NCI-H1417 treated with DMSO at 0.1 percent for 48 hours (cell line): ENCODE results near the gene BMAL1.
"Not testable (repeated sequence)": the region's sequence is repeated elsewhere in the genome, so short reads cannot be mapped to it uniquely, and the experiment has no call there.

Experiments
- DNase-seq: peaks from one replicate; lab custom pipeline; 2025; lab: John Stamatoyannopoulos, UW

Gene BMAL1

DNA sequence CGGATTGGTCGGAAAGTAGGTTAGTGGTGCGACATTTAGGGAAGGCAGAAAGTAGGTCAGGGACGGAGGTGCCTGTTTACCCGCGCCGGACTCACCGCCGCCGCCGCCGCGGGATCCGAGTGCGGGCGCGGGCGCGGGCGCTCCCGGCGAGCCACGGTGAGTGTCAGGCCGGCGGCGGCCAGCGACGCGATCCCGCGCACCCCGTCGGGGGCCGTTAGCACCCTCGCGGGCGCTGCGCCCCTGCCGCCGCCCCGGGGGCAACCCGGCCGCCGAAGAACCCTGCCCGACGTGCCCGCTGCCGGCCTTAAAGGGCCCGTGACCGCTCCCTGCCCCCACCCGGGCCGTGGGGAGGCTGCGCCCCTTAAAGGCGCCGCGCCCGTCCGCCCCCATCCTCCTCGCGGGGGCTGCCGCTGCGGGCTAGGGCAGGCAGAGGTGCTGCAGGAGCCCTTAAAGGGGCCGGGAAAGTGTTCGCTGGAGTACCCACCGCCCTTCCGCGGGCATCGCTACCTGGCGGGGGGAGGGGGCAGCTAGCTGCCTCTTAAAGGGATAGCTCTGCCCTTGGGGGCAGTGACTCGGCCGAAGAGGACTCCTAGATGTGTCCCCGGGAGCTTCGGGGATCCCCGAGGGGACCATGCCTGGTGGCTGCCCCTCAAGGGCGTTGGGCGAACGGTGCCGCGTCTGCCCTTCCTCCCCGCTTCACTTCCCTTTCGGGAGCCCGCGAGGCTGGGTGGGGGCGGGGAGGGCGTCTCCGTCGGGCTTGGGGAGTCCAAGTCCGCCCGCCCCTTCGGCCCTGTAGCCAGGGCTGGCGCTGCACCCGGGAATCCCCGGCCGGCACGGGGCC is at the start of gene BMAL1:
BMAL1 (plus strand) TSS at position 23 of the 841 bp plus-strand sequence. CDS start 76,519 bp downstream, outside the sequence.
- no peak for DNase-seq

DNA sequence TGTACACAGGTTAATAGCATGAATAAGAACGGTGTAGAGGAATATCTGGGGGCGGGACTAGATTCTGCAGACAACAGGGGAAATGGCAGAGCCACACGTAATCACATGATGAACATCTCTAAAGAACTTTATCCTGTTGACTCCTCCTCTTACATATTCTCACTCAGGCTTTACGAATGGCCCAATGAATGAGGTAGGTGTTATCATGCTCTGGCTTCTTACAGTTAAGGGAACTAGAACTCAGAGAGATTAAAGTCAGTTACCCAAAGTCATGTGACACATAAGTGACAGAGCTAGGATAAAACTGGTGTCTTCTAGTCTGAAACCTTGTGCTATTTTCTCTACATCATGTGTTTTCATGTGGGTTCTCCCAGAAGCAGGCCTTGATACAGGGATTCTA is 49.0 kb upstream of the BMAL1 start:
- no peak for DNase-seq

DNA sequence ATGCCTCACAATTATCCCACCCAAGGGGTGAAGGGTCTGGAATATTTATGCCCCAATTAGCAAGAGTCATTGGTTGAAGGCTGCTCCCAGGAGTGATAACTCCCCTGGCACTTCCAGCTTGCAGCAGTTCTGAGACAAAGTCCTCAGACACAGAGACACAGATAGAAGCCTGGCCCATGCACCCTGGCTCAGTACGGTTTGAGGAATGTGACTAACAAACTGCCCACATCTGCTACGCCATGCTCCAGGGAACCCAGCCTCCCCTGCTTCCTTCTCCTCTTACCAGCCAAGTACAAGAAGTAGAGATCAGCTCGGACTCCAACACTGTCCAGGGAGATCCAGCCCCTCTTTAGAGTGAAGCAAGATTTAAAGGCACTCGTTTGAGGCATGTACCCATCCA is 48.5 kb upstream of the BMAL1 start:
- DNase-seq: no peak

DNA sequence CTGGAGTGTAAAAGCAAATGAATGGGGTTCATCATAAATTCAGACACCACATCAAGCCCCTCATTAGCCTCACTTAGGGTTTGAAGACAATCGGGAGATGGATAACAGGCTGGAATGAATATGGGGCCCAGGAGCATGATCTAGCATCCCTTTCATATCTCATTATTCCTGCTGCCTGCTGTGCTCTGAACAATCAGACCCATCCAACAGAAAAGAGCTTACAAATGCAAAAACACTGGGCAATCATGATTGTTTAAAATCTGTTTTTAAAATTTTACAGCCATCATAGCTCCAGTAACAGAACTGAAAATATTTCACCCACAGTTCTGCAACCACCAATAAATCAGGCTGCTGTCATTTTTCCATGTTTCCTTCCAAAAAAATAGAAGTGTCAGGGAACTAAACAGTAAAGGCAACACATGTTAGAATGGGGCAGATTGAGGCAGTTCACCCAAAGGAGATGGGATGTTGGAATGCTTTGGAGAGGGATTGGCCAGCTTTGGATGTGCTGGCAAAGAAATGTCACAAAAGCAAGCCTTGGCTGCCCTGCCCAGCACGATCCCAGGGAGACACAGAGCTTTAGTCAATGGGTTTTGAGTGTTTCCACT is 47.8 kb upstream of the BMAL1 start:
- no peak for DNase-seq

DNA sequence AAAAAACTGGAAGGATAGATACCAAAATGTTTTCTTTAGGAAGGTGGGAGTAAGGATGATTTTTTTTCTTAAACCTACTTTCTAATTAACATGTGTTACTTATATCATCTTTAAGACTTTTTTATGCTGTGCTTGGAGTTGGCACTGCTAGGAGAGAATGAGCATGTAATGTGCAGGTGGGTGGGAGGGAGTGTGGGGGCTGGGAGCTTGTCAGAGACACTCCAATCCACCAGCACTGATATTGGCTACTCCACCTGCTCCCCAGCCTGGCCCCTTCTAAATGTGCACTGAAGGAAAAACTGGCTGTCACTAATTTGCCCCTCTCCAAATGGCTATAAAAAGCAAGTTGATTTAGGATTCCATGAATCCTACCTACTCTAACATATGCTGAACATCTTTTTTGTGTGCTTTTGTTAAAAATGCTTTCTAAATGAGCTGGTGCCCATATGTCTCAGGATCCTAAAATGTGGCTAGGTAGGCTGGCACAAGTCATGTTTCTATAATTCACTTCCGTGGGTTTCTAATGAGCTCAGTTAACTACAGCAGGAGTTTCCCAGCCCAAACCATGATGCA is 44.3 kb upstream of the BMAL1 start:
- no peak for DNase-seq

DNA sequence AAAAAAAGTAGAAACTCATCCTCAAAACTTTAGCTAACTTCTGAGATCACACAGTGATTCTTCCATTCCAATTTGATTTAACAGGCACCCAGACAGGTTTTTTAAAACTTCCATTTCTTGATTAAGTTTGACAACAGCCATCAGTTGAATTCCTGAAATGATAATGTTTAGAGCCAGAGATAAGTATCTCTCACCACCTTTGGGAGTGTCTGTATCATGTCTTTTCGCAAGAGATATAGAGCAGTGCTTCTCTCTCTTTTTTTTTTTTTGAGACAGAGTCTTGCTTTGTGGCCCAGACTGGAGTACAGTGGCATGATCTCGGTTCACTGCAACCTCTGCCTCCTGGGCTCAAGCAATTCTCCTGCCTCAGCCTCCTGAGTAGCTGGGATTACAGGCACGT is 41.7 kb upstream of the BMAL1 start:
- no peak for DNase-seq

DNA sequence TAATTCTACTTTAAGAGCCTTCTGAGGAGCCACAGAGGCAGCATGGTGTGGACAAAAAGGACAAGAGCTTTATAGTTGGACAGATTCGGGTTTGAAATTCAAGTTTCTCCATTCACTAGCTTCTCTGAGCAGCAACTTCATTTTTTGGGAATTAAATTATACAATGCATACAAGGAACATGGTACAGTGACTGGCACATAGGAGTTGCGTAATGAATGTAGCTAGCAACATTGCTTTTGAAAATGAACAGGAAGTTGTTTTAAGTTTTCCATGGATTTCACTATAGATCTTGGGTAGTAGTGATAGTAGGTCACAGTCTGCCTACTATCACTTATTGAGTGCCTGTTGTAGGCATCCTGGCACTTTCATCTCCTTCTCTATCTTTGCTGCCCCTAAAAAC is 41.0 kb upstream of the BMAL1 start:
- no peak for DNase-seq

DNA sequence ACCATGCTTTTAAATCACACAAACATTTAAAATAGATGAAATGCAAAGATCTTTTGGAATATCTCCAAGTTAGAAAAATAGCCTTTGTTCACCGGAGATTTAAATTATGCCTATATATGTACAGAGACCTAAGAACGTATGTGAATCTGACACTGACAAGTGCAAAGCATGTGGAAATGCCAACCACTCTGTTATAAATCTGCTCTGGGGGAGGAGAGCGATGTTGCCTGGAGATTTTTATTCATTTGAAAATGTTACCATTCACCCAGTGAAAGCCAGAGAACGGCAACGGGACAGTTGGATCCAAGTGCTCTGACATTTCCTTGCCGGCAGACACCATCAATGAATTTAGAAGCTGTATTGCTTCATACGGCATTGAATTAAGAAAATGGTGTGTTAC is 39.8 kb upstream of the BMAL1 start:
- no peak for DNase-seq

DNA sequence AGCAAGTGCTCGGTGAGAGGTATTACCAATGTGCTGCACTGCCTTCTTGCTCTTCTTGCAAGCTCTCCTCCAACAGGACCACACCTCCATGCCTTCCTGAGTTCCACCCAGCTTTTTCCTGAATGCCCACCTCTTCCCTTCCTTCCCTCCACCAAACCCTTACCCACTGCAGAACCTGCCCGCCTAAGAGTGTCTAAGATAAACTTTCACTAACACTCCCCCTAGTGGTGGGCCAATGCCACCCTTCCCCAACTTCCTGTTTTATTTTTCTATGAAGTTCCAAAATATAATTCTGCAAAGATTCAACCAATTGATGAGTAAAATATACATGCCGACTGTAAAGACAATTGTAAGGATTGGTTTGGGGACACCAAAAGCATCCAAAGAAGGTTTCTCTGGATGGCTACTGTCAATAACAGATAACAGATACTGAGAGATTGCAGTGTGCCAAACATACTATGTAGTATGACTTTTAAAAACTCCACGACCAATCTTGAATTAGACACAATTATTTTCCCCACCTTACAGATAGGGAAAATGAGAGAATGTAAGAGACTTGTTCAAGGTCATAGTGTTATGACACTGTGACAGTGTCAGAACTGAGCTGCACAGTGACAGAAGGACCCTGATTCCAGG is 38.6 kb upstream of the BMAL1 start:
- DNase-seq: no peak

DNA sequence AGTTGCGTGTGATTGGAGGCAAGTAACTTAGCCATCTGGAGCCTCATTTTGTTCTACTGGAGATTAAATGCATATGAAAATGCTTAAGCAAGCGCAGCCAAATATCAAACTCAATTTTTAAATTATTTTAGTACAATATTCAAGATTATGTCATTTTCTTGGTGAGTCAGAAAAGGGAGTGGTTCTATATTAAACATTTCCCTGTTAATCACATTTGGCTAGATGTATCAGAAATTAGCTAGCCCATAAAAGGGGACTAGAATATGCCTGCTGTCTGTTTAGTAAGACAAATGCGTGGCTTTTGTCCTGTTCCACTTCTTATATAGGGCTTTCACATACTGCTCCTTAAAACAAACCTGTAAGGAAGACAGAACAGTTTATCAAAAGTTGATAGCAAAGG is 35.0 kb upstream of the BMAL1 start:
- DNase-seq: no peak

DNA sequence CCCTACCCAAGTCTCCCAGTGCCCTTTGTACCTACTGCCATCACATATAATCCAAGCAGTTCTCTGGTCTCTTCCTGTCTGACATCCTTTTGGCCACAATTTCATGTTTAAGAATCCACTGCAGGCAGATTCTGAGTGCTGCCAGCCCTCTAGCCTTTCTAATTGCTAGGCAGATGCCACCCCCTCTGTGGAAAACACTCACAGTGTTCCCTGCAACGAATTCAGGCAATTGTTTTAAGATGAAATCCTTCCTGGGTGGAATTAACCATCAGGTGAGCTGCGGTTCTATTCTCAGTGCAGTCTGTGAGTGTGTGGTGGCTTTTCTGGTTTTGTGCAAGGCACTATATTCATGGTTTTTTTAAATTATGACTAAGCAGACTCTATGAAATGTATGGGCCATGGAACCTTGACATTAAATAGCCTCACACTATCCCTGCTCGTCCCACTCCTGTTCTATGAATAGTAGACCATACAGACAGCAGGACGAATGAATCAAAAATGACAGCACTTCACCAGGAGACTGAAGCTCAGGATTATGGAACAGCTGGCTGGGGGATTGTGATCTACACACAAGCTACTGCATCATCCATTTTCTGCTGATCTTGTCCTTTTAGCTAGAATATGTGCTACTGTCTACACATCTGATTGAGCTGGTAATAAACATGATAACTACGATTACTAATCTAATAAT is 29.8 kb upstream of the BMAL1 start:
- no peak for DNase-seq

DNA sequence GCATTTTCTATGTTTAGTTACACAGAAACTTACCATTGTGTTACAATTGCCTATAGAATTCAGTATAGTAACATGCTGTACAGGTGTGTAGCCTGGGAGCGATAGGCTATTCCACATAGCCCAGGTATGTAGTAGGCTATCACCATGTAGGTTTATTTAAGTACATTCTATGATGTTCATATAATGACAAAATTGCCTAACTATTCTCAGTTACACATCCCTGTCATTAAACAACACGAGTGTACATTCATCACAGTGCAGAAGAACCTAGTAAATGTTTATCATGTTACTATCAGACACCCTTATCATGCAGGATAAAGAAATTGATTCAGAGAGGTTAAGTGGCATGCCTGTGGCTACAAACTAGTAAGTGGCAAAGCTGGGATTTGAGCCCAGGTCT is 28.4 kb upstream of the BMAL1 start:
- DNase-seq: no peak

DNA sequence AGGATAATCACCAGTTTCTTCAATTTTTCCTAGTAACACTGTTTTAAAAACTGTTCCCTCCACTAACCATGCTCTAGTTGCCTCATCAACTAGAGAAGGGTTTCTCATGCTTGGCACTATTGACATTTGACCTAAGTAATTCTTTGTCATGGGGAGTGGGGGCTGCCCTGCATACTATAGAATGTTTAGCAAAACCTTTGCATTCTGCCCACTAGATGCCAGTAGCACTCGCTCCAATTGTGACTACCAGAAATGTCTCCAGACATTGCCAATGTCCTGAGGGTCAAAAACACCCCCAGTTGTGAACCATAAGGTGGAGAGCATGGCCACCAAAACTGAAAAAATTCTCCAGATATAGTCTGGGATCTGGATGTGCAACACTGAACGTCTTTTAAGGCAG is 27.6 kb upstream of the BMAL1 start:
- DNase-seq: no peak

DNA sequence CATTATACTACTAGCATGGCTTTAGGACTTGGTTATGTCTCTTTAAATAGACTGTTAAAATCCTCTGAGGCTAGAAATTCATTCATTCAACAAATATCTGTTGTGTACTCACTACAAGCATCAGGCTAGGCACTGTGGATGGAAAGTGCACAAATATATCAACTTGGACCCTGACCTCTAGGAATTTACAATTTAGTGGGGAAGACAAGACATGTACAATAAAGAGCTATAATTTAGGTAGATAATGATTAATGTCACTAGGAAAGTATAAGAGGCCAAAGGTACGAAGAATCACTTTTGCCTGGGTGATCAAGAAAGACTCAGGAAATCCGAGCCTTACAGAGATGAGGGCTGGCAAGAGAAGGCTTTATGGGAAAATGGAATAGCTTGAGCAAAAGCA is 25.6 kb upstream of the BMAL1 start:
- DNase-seq: no peak

DNA sequence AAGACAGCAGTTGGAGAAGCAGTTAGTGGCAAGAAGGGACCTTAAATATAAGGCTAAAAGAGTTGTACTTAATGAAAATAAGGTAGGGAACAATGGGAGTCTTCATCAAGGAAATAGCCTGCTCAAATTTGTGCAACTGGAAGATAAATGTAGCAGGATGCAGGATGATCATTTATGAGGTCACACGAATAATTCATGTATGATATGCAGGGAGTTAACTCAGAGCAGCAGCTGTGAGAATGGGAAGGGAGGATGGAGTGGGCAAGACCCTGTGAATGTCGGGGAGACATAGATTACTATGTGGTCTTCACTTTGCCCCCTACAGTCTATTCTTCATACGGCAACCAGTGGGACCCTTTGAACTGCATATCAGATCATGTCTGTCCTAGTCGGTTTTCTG is 25.2 kb upstream of the BMAL1 start:
- DNase-seq: no peak

DNA sequence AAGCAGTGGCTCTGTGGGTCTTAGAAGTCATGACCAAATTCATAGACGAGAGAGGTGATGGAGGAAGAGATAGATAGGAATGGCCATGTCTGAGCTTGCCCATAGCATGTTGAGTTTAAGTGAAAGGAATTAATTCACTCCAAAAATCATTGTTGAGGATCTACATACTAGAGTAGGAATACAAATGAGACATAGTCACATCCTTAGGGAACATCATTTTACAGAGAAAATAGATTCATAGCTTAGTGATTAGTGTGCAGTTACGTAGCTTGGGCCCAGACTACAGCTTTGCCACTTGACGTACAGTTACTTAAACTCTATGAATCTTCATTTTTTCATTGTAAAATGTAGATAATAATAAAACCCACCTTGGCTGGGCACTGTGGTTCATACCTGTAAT is 21.4 kb upstream of the BMAL1 start:
- no peak for DNase-seq

DNA sequence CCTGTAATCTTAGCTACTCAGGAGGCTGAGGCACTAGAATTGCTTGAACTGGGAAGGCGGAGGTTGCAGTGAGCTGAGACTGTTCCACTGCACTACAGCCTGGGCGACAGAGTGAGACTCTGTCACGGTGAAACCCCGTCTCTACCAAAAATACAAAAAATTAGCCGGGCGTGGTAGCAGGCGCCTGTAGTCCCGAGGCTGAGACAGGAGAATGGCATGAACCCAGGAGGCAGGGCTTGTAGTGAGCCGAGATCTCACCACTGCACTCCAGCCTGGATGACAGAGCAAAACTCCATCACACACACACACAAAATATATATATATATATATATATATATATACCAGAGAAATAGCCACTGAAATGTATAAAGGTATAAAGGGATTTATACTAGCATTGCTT is 19.5 kb upstream of the BMAL1 start:
- not testable (repeated sequence) for DNase-seq

DNA sequence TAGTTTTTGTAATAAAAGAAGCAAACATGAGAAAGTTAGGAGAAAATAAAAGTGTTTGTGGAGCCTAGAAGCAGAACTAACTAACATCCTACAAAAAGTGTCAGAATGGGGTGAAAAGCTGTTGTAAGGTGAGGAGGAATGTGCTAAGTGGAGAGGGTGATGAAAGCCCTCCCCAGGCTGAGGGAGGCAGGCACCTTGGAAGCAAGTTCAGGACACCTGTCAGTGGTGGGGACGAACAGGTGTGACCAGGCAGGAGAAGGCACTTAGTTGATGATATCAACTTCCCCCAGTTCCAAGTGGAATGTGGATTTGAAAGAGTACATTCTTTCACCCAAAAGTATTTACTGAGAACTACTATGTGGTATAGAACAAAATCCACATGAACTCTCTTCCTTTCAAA is 18.7 kb upstream of the BMAL1 start:
- no peak for DNase-seq

DNA sequence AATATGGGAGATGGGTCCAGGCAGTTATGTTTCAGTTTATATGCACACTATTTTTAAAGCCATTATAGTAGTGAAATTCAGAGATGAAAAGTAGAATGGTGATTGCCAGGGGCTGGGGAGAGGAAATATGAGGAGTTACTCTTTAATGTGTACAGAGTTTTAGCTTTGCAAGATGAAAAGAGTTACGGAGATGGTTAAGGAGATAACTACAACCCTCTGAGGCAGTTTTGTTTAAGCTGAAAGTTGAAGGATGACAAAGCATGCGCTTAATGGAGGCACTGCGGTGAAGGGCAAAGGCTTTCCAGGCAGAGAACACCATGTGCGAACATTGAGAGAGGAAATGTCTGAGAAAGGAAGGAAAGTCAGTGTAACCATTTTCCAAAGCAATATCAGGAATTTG is 18.2 kb upstream of the BMAL1 start:
- no peak for DNase-seq

DNA sequence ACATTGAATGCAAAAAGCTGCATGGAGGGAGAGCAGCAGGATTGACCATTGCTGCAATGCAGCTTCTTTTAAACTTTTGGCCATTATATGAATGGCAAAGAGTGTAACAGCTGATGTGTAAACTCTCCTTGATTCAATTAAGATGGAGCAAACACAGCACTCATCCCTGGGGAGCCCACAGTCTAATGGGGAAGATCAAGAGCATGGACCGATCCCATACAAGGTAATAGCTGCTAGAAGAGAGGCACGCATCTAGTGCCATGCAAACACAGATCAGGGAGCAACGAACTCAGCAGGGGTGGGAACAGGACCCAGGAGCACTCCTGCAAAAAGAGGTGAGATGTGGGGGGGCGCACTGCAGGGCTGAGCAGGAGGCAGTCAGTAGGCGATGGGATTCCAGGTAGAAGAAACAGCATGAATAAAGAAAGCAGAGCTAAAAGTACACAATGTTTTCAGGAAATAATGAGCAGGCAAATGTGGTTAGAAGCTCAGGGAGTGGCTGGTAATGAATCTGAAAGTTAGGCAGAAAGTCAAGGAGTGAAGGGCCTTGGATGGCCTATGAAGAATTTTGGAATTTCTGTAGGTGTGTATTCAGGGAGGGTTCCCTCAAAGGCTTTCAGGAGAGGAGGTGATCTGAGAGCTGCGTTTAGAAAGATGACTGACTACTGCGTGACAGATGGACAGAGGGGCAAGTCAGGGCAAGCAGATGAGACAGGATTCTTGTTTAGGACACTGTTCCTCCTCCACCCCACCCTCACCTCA is 17.2 kb upstream of the BMAL1 start:
- DNase-seq: no peak

DNA sequence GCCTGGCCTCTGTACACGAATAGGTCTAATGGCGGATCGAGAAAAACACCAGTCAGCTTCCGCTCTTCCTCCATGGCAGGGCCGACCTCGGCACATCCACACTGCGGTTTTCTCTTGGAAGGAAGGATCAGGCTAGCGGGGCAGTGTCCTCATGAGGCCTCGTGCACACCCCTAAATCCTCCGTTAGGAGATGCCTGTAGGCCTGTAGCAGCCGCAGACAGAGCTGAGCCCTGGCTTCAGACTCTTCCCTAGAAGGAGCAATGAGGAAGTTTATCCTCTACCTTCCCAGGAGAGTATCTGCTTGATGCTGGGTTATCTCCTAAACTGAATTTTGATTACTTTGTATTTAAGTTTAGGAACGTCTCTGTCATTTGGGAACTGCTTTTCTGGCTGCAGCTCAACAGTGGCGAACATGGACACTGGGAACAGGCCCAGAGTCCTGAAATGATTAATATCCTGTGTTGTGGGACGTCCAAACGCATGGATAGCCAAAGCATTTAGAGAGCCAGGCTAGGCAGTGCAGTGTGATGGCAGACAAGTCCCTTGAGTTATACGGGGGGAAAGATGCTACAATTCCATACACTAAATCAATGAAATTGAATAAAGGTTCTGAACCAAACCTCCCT is 16.5 kb upstream of the BMAL1 start:
- DNase-seq: no peak
